GM10248 (cell line): Measurements from ENCODE around the gene UTS2B.

Experiments used
- CTCF ChIA-PET: fragments of 300-600 bp; sonication (Branson Sonifier 250); formaldehyde crosslinking; extraction: SDS; loops from one replicate; lab custom pipeline; 2021; ENCODE audit warnings: antibody characterized with exemption; lab: Yijun Ruan, JAX
- POLR2A ChIA-PET: fragments of 350-650 bp; sonication (Branson Sonifier 250); formaldehyde crosslinking; extraction: SDS; loops from one replicate; lab custom pipeline; 2020; ENCODE audit warnings: antibody characterized with exemption; lab: Yijun Ruan, JAX
- DNase-seq: peaks from one replicate; pipeline ENCODE4 v3.0.0; 2012; ENCODE audit errors: extremely low spot score
- CTCF ChIP-seq: IDR thresholded peaks from 2 replicates; pipeline ENCODE4 v1.5.1; 2012; ENCODE audit warnings: mild to moderate bottlenecking, low read depth; ENCODE audit errors: extremely low read depth, missing control alignments, control extremely low read depth

Gene UTS2B

GRCh38 chr3:191220908-191221307 is 109.4 kb downstream of the UTS2B start:
- ChIA-PET POLR2A (no interaction called here), CTCF (interaction anchor here (1.0 kb wide), 1 partner anchor 12 kb away, joined by 3 read pairs; no protein-coding TSS in a partner anchor)
- no peak for TF ChIP-seq CTCF
- no peak for DNase-seq

GRCh38 chr3:191217301-191217700 is 113.0 kb downstream of the UTS2B start:
- TF ChIP-seq CTCF = no peak
- no peak for DNase-seq
- ChIA-PET CTCF (no interaction called here), POLR2A (no interaction called here)
